Measurements from ENCODE around the gene LINC01488.

GRCh38 chr11:69443968-69444364 is 37.5 kb upstream of the LINC01488 start:
- TF ChIP-seq CTCF (IDR thresholded peaks at IDR 0.05) = no peak
- no peak for TF ChIP-seq EZH2 (IDR thresholded peaks at IDR 0.05; ENCODE audit: borderline replicate concordance, insufficient read depth, low read depth, low read length, poor library complexity, severe bottlenecking)

All from B cell (primary cell).